Spinal cord (tissue), 10 donors: Measurements from ENCODE around the gene FAM120A. TPM values are rescaled to one million over a fixed set of nuclear protein-coding genes. Genes with fewer than 3 reads are reported as not detected.

ENCODE experiments used
- DNase-seq, 6 donors: peaks; one replicate each; pipeline versions ENCODE4 v3.0.0 to v3.0.0-alpha.2; 2013 to 2015; ENCODE audit warnings: low spot score in 6 of 6, low read depth in 4 of 6
- H3K27ac ChIP-seq: one replicate; pipeline ENCODE4 v1.5.1; 2013; ENCODE audit warnings: low read depth, low read length, control low read depth
- H3K27me3 ChIP-seq: one replicate; pipeline ENCODE4 v1.6.1; 2013; ENCODE audit warnings: low read length; ENCODE audit not compliant: control insufficient read depth, insufficient read depth
- H3K36me3 ChIP-seq: one replicate; pipeline ENCODE4 v1.6.1; 2013; ENCODE audit warnings: low read length; ENCODE audit not compliant: control insufficient read depth, insufficient read depth
- H3K4me1 ChIP-seq: one replicate; pipeline ENCODE4 v1.6.1; 2013; ENCODE audit warnings: low read length; ENCODE audit not compliant: control insufficient read depth, insufficient read depth
- H3K4me3 ChIP-seq: one replicate; pipeline ENCODE4 v1.5.1; 2013; ENCODE audit warnings: low read depth, low read length, control low read depth
- H3K9me3 ChIP-seq: one replicate; pipeline ENCODE4 v1.6.1; 2013; ENCODE audit warnings: low read length; ENCODE audit not compliant: control insufficient read depth, insufficient read depth
- WGBS: methylation state at CpG from one replicate; pipeline ENCODE4 v1.1.5; 2013; ENCODE audit warnings: missing lambda C conversion rate; ENCODE audit not compliant: insufficient coverage; 5-methylcytosine and 5-hydroxymethylcytosine counted together
- polyA plus RNA-seq, 2 donors: library from polyadenylated mRNA; unstranded; fragments of 120-200 nt; gene quantifications; one replicate each; pipeline ENCODE4 v1.2.1, GENCODE V29; 2013; ENCODE audit not compliant: insufficient read length in 2 of 2
- total RNA-seq, 2 donors: library from RNA; depleted of rRNA in 1 of 2; stranded (reverse); fragments of 120-200 nt in 1 of 2; fragments of >200 nt in 1 of 2; gene quantifications; one replicate each; pipeline versions ENCODE4 v1.2.3 to v1.2.4, GENCODE V29; 2013 to 2014
- donor health status: healthy.

The FAM120A gene
- total and polyA plus RNA-seq, 4 donors, result 51.3 to 75.4 (median 63.4) TPM

DNA sequence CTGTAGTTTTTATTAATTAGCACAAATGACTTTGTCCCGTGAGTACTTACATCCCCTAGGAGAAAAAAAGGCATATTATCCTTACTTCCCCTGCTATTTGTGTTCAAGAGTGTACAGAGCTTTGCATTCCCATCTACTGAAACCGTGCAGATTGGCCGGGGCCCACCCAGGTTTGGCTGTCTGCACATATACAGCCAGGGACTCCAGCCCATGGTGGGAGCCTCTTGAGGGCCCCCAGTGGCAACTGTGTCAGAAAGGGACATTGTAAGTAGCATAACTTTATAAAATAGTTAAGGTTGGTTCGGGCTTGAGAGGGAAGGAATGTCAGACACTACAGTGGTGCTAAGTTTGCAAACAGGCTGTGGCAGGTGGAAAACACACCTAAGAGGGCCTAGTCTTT lies 149.6 kb downstream of the FAM120A start:
- no peak overlapping the region for H3K4me3 ChIP-seq
- WGBS, result 76% methylated on average over 3 of the region's 4 CpGs

DNA sequence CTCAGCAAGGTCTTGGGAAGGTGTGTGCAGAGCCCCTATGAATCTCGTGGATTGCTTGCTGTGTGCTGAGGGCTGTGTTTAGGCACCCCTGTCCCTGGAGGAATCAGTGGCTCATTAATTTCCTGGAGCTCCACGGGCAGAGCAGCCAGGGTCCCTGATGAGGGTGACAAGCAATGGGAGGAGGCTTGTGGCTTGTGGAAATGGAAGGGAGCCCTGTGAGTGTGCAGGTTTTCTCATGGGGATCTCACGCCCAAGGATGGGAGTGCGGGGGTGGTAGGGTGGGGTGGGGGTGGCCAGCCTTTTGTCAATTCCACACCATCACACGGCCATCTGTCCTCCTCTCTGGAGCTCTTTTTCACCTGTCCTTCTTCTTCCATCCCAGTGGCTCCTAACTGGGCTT lies 150.2 kb downstream of the FAM120A start:
- H3K4me3 ChIP-seq, result no peak overlapping the region
- DNase-seq, result no peak

More for the DNA sequence above, 149.6 kb downstream of the FAM120A start:
- peaks cover 2% of the 10 kb centered on the region for H3K9me3 ChIP-seq
- peaks cover 38% of the 10 kb centered on the region for H3K4me1 ChIP-seq
- H3K36me3 ChIP-seq, result peaks cover 16% of the 10 kb centered on the region
- H3K27ac ChIP-seq, result no peak overlapping the region
- H3K27me3 ChIP-seq, result no peaks in the 10 kb centered on the region
- no peak for DNase-seq

DNA sequence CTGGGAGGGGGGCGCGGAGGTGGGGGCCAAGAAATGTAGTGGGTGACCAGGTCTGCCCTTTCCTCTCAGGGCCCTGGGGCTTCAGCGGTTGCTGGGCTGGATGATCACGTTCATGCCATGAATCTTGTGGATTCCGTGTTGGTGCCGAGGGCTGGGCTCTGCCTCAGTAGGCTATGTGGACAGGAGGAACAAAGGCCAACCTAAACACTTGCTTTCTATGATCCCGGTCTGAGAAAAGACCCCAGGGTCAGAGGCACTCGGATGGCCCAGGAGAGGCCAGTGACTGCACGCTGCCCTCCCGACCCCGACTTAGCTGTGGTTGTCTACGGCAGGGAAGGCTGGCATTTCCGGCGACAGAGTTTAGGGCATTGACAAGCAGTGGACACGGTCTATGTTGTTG lies 151.5 kb downstream of the FAM120A start:
- DNase-seq, result no peak
- H3K27ac ChIP-seq, result no peak overlapping the region
- WGBS, result 92% methylated on average over 15 of the region's 15 CpGs

More for the DNA sequence above, 150.2 kb downstream of the FAM120A start:
- Histone ChIP-seq H3K27me3 (no peaks in the 10 kb centered on the region), H3K9me3 (peaks cover 2% of the 10 kb centered on the region), H3K4me1 (peaks cover 38% of the 10 kb centered on the region), H3K27ac (no peak overlapping the region), H3K36me3 (peaks cover 16% of the 10 kb centered on the region)
- 45% methylated on average over 2 of the region's 5 CpGs for WGBS

DNA sequence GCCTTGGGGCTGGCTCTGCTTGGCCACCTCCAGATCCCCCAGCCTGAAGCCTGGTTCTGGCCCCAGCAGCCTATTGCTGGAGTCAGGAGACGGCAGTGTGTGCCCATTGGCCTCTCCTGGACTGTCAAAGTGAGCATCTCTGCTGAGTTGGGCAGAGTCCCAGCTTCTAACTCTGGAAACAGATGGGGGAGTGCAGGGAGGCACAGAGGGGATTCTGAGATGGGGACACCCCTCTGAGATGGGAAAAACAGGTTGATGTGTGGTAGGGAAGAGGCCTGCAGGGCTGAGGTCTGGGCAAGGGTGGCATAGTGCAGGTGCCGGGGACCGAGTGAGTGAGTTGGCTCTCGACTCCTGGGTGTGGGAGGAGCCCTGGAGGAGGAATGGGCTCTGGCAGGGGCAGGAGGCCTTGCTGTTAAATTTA lies 152.4 kb downstream of the FAM120A start:
- WGBS, result 86% methylated on average over 4 of the region's 4 CpGs
- peaks cover 16% of the 10 kb centered on the region for H3K36me3 ChIP-seq
- peaks cover 25% of the 10 kb centered on the region for H3K4me1 ChIP-seq
- no peak overlapping the region for H3K4me3 ChIP-seq
- no peak overlapping the region for H3K27ac ChIP-seq
- H3K9me3 ChIP-seq, result peaks cover 9% of the 10 kb centered on the region
- DNase-seq, result no peak
- no peaks in the 10 kb centered on the region for H3K27me3 ChIP-seq

More for the DNA sequence above, 151.5 kb downstream of the FAM120A start:
- Histone ChIP-seq H3K27me3 (no peaks in the 10 kb centered on the region), H3K9me3 (peaks cover 7% of the 10 kb centered on the region), H3K4me1 (peaks cover 34% of the 10 kb centered on the region), H3K36me3 (peaks cover 16% of the 10 kb centered on the region), H3K4me3 (no peak overlapping the region)

DNA sequence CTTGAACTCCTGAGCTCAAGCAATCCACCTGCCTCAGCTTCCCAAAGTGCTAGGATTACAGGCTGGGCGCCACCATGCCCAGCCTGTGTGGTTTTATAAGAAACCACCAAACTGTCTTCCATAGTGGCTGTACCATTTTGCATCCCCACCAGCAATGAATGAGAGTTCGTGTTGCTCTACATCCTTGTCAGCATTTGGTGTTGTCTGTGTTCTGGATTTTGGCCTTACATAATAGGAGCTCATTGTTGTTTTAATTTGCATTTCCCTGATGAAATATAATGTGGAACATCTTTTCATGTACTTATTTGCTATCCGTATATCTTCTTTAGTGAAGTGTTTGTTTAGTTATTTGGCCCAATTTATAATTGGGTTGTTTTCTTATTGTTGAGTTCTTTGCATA lies 154.7 kb downstream of the FAM120A start:
- Histone ChIP-seq H3K4me1 (peaks cover 11% of the 10 kb centered on the region), H3K9me3 (peaks cover 17% of the 10 kb centered on the region), H3K27me3 (no peaks in the 10 kb centered on the region), H3K27ac (no peak overlapping the region), H3K36me3 (peaks cover 11% of the 10 kb centered on the region), H3K4me3 (no peak overlapping the region)
- WGBS, result 20% methylated on average over 1 of the region's 3 CpGs
- no peak for DNase-seq

DNA sequence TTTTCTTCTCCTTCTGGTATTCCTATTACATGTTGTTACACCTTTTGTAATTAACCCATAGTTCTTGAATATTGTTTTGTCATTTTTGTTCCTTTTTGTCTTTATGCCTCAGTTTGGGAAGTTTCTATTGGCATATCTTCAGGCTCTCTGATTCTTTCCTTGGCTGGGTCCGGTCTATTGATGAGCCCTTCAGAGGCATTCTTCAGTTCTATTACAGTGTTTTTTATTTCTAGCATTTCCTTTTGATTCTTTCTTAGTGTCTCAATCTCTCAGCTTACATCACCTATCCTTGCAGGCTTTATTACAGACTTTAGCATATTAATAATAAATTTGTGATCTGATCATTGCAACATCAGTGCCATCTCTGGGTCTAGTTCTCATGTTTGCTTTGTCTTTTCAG lies 158.7 kb downstream of the FAM120A start:
- Histone ChIP-seq H3K4me3 (no peak overlapping the region), H3K27ac (no peak overlapping the region), H3K9me3 (peaks cover 17% of the 10 kb centered on the region), H3K27me3 (no peaks in the 10 kb centered on the region), H3K36me3 (peaks cover 8% of the 10 kb centered on the region), H3K4me1 (peaks cover 3% of the 10 kb centered on the region)
- DNase-seq, result no peak
- WGBS, result no CpG with 5 or more reads among the region's 1 CpG

DNA sequence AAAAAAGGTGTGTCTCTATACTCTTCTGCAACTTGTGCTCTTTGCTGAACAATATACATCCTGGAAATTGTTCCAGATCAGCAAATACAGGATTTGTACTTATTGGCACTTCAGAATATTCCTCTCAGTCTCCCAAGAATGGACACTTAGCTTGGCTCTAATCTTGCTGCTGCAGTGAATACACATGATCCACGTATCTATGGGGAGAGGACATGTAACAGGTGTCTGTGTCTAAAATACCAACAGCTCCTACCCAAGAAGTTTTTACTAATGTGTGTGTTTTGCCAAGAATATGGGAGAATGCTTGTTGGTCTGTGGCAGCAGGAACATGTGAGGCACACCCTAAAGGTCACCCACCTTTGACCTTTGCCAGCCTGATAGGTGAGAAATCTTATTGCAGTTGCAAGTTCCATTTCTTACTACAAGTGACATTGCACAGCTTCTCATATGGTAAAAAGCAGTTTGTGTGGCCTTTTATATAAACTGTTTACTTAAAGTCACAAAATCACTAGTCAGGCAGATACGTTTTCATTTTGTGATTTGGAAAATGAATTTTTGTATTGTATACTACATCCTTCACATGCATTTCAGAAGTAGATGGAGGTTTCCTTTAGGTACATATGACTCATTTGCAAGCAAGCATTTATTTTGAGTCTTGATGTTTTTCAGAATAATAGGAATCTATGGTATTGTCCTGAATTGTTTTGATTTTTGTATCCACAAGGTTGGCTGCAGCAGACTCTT lies 160.7 kb downstream of the FAM120A start:
- DNase-seq, result no peak
- Histone ChIP-seq H3K4me1 (peaks cover 8% of the 10 kb centered on the region), H3K4me3 (no peak overlapping the region), H3K27me3 (no peaks in the 10 kb centered on the region), H3K9me3 (peaks cover 16% of the 10 kb centered on the region), H3K27ac (no peak overlapping the region), H3K36me3 (peaks cover 8% of the 10 kb centered on the region)
- no CpG with 5 or more reads among the region's 2 CpGs for WGBS

DNA sequence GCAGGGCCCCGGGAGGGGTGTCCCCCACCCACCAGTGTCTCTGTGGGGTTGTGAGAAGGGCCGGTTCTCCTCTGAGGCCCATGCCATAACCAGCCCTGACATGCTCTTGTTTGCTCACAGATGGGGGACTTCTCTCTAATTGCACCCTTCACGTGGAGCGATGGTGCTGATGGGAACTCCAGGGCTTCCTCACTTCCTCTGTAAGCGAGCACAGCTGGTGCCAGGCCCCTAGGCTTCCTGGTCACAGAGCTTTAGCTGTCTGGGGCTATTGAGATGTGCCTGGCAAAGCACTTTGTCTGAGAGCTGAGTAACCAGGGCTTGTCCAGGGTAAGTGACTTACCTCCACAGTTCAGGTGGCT lies 161.3 kb downstream of the FAM120A start:
- peaks cover 11% of the 10 kb centered on the region for H3K9me3 ChIP-seq
- DNase-seq, result no peak
- 79% methylated on average over 2 of the region's 5 CpGs for WGBS
- no peaks in the 10 kb centered on the region for H3K27me3 ChIP-seq
- no peak overlapping the region for H3K4me3 ChIP-seq
- peaks cover 9% of the 10 kb centered on the region for H3K4me1 ChIP-seq
- H3K36me3 ChIP-seq, result peaks cover 8% of the 10 kb centered on the region
- no peak overlapping the region for H3K27ac ChIP-seq

DNA sequence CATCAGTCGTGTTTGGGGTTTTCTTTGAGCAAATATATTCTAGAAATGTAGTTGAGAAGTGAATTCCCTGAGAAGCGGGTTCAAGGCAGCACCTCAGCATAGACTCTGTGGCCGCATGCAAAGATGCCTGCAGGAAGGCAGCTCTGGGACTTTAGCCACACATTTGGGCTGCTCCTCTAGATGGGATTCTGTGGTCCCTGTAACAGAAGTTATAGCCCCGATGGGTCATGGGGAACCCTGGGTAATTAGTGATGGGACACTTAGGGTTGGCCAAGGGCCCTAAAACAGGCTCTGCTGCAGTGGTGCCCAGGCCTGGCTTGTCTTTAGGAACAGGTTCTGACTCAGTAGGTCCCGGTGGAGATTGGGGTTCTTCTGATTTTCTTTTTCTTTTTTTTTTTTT lies 161.7 kb downstream of the FAM120A start:
- peaks cover 11% of the 10 kb centered on the region for H3K36me3 ChIP-seq
- WGBS, result 94% methylated on average over 4 of the region's 5 CpGs
- no peaks in the 10 kb centered on the region for H3K27me3 ChIP-seq
- no peak overlapping the region for H3K27ac ChIP-seq
- no peak overlapping the region for H3K4me3 ChIP-seq
- DNase-seq, result no peak
- H3K9me3 ChIP-seq, result peaks cover 11% of the 10 kb centered on the region
- H3K4me1 ChIP-seq, result peaks cover 9% of the 10 kb centered on the region

DNA sequence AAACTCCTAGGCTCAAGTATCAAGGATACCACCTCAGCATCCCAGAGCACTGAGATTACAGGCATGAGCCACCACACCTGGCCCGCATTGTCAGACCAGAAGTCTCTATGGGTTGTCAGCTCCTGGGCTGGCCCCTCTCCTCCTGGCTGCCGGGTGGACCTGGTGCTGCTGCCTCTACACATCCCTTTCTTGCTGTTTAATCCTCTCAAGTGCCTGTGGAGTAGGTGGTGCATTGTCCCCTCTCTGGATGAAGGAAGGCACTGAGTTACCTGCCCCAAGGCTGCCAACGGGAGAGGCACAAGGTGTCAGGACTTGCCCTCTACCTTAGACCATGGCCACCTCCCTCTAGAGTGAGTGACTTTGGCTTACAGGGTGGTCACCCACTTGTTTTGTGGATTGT lies 162.3 kb downstream of the FAM120A start:
- WGBS, result no CpG with 5 or more reads among the region's 3 CpGs
- peaks cover 10% of the 10 kb centered on the region for H3K9me3 ChIP-seq
- no peak overlapping the region for H3K4me3 ChIP-seq
- H3K27ac ChIP-seq, result no peak overlapping the region
- H3K27me3 ChIP-seq, result no peaks in the 10 kb centered on the region
- DNase-seq, result no peak
- H3K36me3 ChIP-seq, result peaks cover 11% of the 10 kb centered on the region
- H3K4me1 ChIP-seq, result peaks cover 9% of the 10 kb centered on the region
